Measurements from ENCODE around the gene RCAN2.

- TF ChIP-seq CTCF (conservative IDR thresholded peaks at IDR 0.05) (no peak), EZH2 (IDR thresholded peaks at IDR 0.05; ENCODE audit: low read depth) (no peak)
Observed at GRCh38 chr6:46378161-46378881, 112.9 kb downstream of the RCAN2 start.

Data from PC-9 (cell line).